ENCODE data around the gene CCR7.

- TF ChIP-seq CTCF (conservative IDR thresholded peaks at IDR 0.05 in 1 of 2, IDR thresholded peaks at IDR 0.05 in 1 of 2; ENCODE audit: extremely low read depth in 1 of 2, insufficient read depth in 1 of 2, low read depth in 1 of 2, low read length in 2 of 2) (no peak), EZH2 (IDR thresholded peaks at IDR 0.05; ENCODE audit: borderline replicate concordance, low read length) (no peak)
These were observed 23.3 kb downstream of the CCR7 start for GRCh38 chr17:40541873-40542557.
